SK-N-SH (cell line): Measurements from ENCODE around the gene RUVBL2. TPM values are rescaled to one million over a fixed set of nuclear protein-coding genes. Genes with fewer than 3 reads are reported as not detected.

Experiments
- CTCF ChIA-PET: fragments of 300-600, 350-600 bp; formaldehyde crosslinking; extraction: SDS; loops from one replicate; lab custom pipeline; 2021; lab: Yijun Ruan, JAX
- POLR2A ChIA-PET: fragments of 350-600 bp; sonication (Branson Sonifier 250); formaldehyde crosslinking; extraction: SDS; loops from one replicate; lab custom pipeline; 2020; ENCODE audit warnings: antibody characterized with exemption, inconsistent platforms; lab: Yijun Ruan, JAX
- DNase-seq: peaks from one replicate; pipeline ENCODE4 v3.0.0; 2012
- H2AFZ ChIP-seq: fragments of 200-600 bp; sonication (generic); 2 replicates; pipeline ENCODE4 v1.8.1; 2016; ENCODE audit warnings: antibody characterized with exemption, mild to moderate bottlenecking, low read depth
- H3F3A ChIP-seq: fragments of 200-600 bp; sonication (generic); replicated peaks from 2 replicates; pipeline ENCODE3; 2016; ENCODE audit warnings: antibody characterized with exemption, mild to moderate bottlenecking; ENCODE audit not compliant: insufficient read depth
- H3K27ac ChIP-seq, 2 experiments: fragments of 200-500 bp in 1 of 2; fragments of 200-600 bp in 1 of 2; sonication (Bioruptor generic) in 1 of 2; sonication (generic), shearing (Covaris generic) in 1 of 2; 2 replicates each; pipeline versions ENCODE4 v1.5.1 to v1.6.1; 2014 to 2016; ENCODE audit warnings: low read depth in 2 of 2, inconsistent platforms in 1 of 2, low read length in 1 of 2, mild to moderate bottlenecking in 1 of 2, mixed read lengths in 1 of 2
- H3K27me3 ChIP-seq: fragments of 200-600 bp; sonication (generic), shearing (Covaris generic); 2 replicates; pipeline ENCODE4 v1.6.1; 2016; ENCODE audit warnings: mixed run types; ENCODE audit not compliant: insufficient read depth
- H3K36me3 ChIP-seq, 2 experiments: fragments of 200-500 bp in 1 of 2; fragments of 200-600 bp in 1 of 2; sonication (Bioruptor generic) in 1 of 2; sonication (generic) in 1 of 2; replicated peaks in 1 of 2; 2 replicates each; pipeline versions ENCODE3 to v1.5.1; 2014 to 2016; ENCODE audit warnings: low read length in 1 of 2, mild to moderate bottlenecking in 1 of 2; ENCODE audit not compliant: insufficient read depth in 2 of 2, control insufficient read depth in 1 of 2
- H3K4me1 ChIP-seq, 2 experiments: fragments of 200-500 bp in 1 of 2; fragments of 200-600 bp in 1 of 2; sonication (Bioruptor generic) in 1 of 2; sonication (generic), shearing (Covaris generic) in 1 of 2; 2 replicates each; pipeline versions ENCODE4 v1.5.1 to v1.6.1; 2014 to 2016; ENCODE audit warnings: low read depth in 1 of 2, low read length in 1 of 2, mixed run types in 1 of 2; ENCODE audit not compliant: insufficient read depth in 2 of 2, control insufficient read depth in 1 of 2
- H3K4me2 ChIP-seq: fragments of 200-600 bp; sonication (generic), shearing (Covaris generic); 2 replicates; pipeline ENCODE4 v1.6.1; 2017; ENCODE audit warnings: mixed run types
- H3K4me3 ChIP-seq, 2 experiments: fragments of 200-500 bp in 1 of 2; fragments of 200-600 bp in 1 of 2; sonication (Bioruptor generic) in 1 of 2; sonication (generic), shearing (Covaris generic) in 1 of 2; 2 replicates each; pipeline versions ENCODE4 v1.5.1 to v1.8.1; 2014 to 2016; ENCODE audit warnings: low read depth in 2 of 2, inconsistent platforms in 1 of 2, low read length in 1 of 2, mild to moderate bottlenecking in 1 of 2, mixed read lengths in 1 of 2, moderate library complexity in 1 of 2
- H3K79me2 ChIP-seq: fragments of 200-600 bp; sonication (generic); 2 replicates; pipeline ENCODE4 v1.8.1; 2017; ENCODE audit warnings: mild to moderate bottlenecking; ENCODE audit not compliant: insufficient read depth
- H3K9ac ChIP-seq: fragments of 200-600 bp; sonication (generic); 2 replicates; pipeline ENCODE4 v1.6.1; 2017; ENCODE audit warnings: mixed run types
- H3K9me2 ChIP-seq: fragments of 200-600 bp; sonication (generic); 2 replicates; pipeline ENCODE4 v1.6.1; 2017; ENCODE audit warnings: mixed run types
- H3K9me3 ChIP-seq: fragments of 200-600 bp; sonication (generic); 2 replicates; pipeline ENCODE4 v1.6.1; 2017; ENCODE audit warnings: mixed run types, mild to moderate bottlenecking, moderate library complexity
- H4K20me1 ChIP-seq: fragments of 200-600 bp; sonication (generic); 2 replicates; pipeline ENCODE4 v1.6.1; 2017; ENCODE audit warnings: mild to moderate bottlenecking, mixed run types; ENCODE audit not compliant: insufficient read depth
- CHD2 ChIP-seq: fragments of 150-350 bp; IDR thresholded peaks from 2 replicates; pipeline ENCODE4 v1.6.1; 2018; ENCODE audit warnings: low read length; ENCODE audit not compliant: partially characterized antibody
- ELF1 ChIP-seq: IDR thresholded peaks from 2 replicates; pipeline ENCODE4 v1.4.0; 2012
- EZH2phosphoT487 ChIP-seq: fragments of 200-600 bp; sonication (generic); IDR thresholded peaks from 2 replicates; pipeline ENCODE4 v1.6.1; 2017; ENCODE audit warnings: low read depth, mixed run types, mild to moderate bottlenecking, antibody characterized with exemption, moderate library complexity, borderline replicate concordance
- FOXJ3 ChIP-seq: sonication (generic); formaldehyde crosslinking; IDR thresholded peaks from 2 replicates; pipeline ENCODE4 v1.5.1; 2020; ENCODE audit warnings: mild to moderate bottlenecking, missing genetic modification reagents
- JUND ChIP-seq: IDR thresholded peaks from 2 replicates; pipeline ENCODE4 v1.4.0; 2012
- MAX ChIP-seq: IDR thresholded peaks from 2 replicates; pipeline ENCODE4 v1.4.0; 2012; ENCODE audit warnings: low read depth
- NFIC ChIP-seq: IDR thresholded peaks from 2 replicates; pipeline ENCODE4 v1.4.0; 2012; ENCODE audit warnings: borderline replicate concordance
- NRF1 ChIP-seq: IDR thresholded peaks from 2 replicates; pipeline ENCODE4 v1.6.1; 2012; ENCODE audit warnings: low read depth, mild to moderate bottlenecking, low read length
- PBX3 ChIP-seq: IDR thresholded peaks from 2 replicates; pipeline ENCODE4; 2012
- RAD21 ChIP-seq: IDR thresholded peaks from 2 replicates; pipeline ENCODE4 v1.6.1; 2012; ENCODE audit warnings: mild to moderate bottlenecking, low read length
- RFX5 ChIP-seq: IDR thresholded peaks from 2 replicates; pipeline ENCODE4 v1.6.1; 2012; ENCODE audit warnings: mild to moderate bottlenecking, improper control_type of control experiment, low read length
- SMC3 ChIP-seq: IDR thresholded peaks from 2 replicates; pipeline ENCODE4 v1.6.1; 2012; ENCODE audit warnings: low read depth, low read length, improper control_type of control experiment
- USF1 ChIP-seq: IDR thresholded peaks from 2 replicates; pipeline ENCODE4 v1.4.0; 2012; ENCODE audit warnings: low read depth, borderline replicate concordance
- YY1 ChIP-seq: IDR thresholded peaks from 2 replicates; pipeline ENCODE4 v1.4.0; 2012; ENCODE audit warnings: low read depth, mild to moderate bottlenecking
- ZBTB33 ChIP-seq: IDR thresholded peaks from 2 replicates; pipeline ENCODE4 v1.4.0; 2012; ENCODE audit warnings: low read depth, borderline replicate concordance
- WGBS: methylation state at CpG from one replicate; pipeline ENCODE4 v1.1.6; 2017; ENCODE audit warnings: low lambda C conversion rate; 5-methylcytosine and 5-hydroxymethylcytosine counted together
- polyA plus RNA-seq, 3 experiments: library from polyadenylated mRNA; depleted of rRNA; stranded (reverse); fragments of >200 nt; gene quantifications; 2 replicates each; pipeline ENCODE4 v1.2.3, GENCODE V29; 2012

The RUVBL2 gene
- polyA plus RNA-seq, 1 of the 3 experiments (the other 2 are of a cell fraction): 459 TPM

GRCh38 chr19:48987323-48987722, 6.4 kb upstream of the RUVBL2 start:
- Histone ChIP-seq H3K79me2 (peaks cover 33% of the 10 kb centered on the region), H3K4me1 (peaks cover 0 to 7% of the 10 kb centered on the region in 2 experiments; a peak in 1 of 4 replicates), H3K9me3 (no peaks in the 10 kb centered on the region), H3K9ac (no peak overlapping the region), H3K9me2 (no peaks in the 10 kb centered on the region), H3K36me3 (peaks cover 5 to 40% of the 10 kb centered on the region in 2 experiments), H3F3A (peaks cover under 1% of the 10 kb centered on the region), H3K4me3 (no peak overlapping the region), H4K20me1 (no peaks in the 10 kb centered on the region), H3K27ac (no peak overlapping the region), H2AFZ (no peak overlapping the region), H3K4me2 (no peak overlapping the region), H3K27me3 (no peaks in the 10 kb centered on the region)
- TF ChIP-seq RAD21: no peak
- CTCF ChIA-PET: interaction anchor here (0.9 to 1.9 kb wide), 5 partner anchors 11 to 248 kb away, joined by 3 to 11 read pairs (median 5); no protein-coding TSS in a partner anchor
- POLR2A ChIA-PET: interaction anchor here (0.6 kb wide), 1 partner anchor 8 kb away, joined by 3 read pairs; no protein-coding TSS in a partner anchor
- no peak for DNase-seq
- 98% methylated on average over 5 of the region's 7 CpGs for WGBS

- POLR2A ChIA-PET: no interaction called here
- peaks cover 6% of the 10 kb centered on the region for H3F3A ChIP-seq
- no peaks in the 10 kb centered on the region for H3K9me2 ChIP-seq
- H3K4me3 ChIP-seq: no peak overlapping the region
- no peak for TF ChIP-seq RFX5
- TF ChIP-seq PBX3: no peak
- TF ChIP-seq USF1: no peak
- TF ChIP-seq NFIC: no peak
- no peak for TF ChIP-seq YY1
- TF ChIP-seq CHD2: no peak
- TF ChIP-seq SMC3: no peak
- TF ChIP-seq JUND: no peak
- no peak for TF ChIP-seq EZH2phosphoT487
- no peak for TF ChIP-seq FOXJ3 (CRISPR knock-in tag)
- TF ChIP-seq MAX: no peak
- no peak for TF ChIP-seq ZBTB33
- no peak for TF ChIP-seq NRF1
- TF ChIP-seq ELF1: no peak
- H3K27me3 ChIP-seq: no peaks in the 10 kb centered on the region
- no peaks in the 10 kb centered on the region for H4K20me1 ChIP-seq
- DNase-seq: no peak
- peaks cover 5 to 33% of the 10 kb centered on the region in 2 experiments for H3K36me3 ChIP-seq
- WGBS: 91% methylated on average over 7 of the region's 7 CpGs
- H3K79me2 ChIP-seq: peaks cover 40% of the 10 kb centered on the region
- H3K9ac ChIP-seq: no peak overlapping the region
- H3K4me2 ChIP-seq: no peak overlapping the region
- H3K27ac ChIP-seq: no peak overlapping the region
- CTCF ChIA-PET: interaction anchor here (1.8 to 6.2 kb wide), 2 partner anchors 17 to 146 kb away, joined by 5 to 54 read pairs; no protein-coding TSS in a partner anchor
- H3K4me1 ChIP-seq: peaks cover 0 to 7% of the 10 kb centered on the region in 2 experiments; a peak in 1 of 4 replicates
- no peak overlapping the region for H2AFZ ChIP-seq
- no peaks in the 10 kb centered on the region for H3K9me3 ChIP-seq
Measured at GRCh38 chr19:48988286-48988685, 5.4 kb upstream of the RUVBL2 start.
